Mesodermal cell (in vitro differentiated cells): ENCODE data around the gene FAHD2A.
A peak's percentile ranks its signal among the peaks of the same experiment; 100 is the strongest.
"Not testable (repeated sequence)": the region's sequence is repeated elsewhere in the genome, so short reads cannot be mapped to it uniquely, and the experiment has no call there.

Source experiments
- H3K27ac ChIP-seq: 2 replicates; pipeline ENCODE4 v1.7.0; 2013; ENCODE audit warnings: mild to moderate bottlenecking, low read depth, low read length, moderate library complexity; ENCODE audit not compliant: severe bottlenecking
- H3K36me3 ChIP-seq: 2 replicates; pipeline ENCODE4 v1.7.1; 2013; ENCODE audit warnings: mild to moderate bottlenecking, low read length, moderate library complexity; ENCODE audit not compliant: control insufficient read depth, insufficient read depth
- H3K4me1 ChIP-seq: one replicate; pipeline ENCODE4 v1.7.1; 2013; ENCODE audit warnings: mild to moderate bottlenecking, low read length; ENCODE audit not compliant: insufficient read depth, control insufficient read depth, poor library complexity, severe bottlenecking
- H3K4me3 ChIP-seq: 2 replicates; pipeline ENCODE4 v1.7.0; 2013; ENCODE audit warnings: low read length, control low read depth, mild to moderate bottlenecking; ENCODE audit not compliant: insufficient read depth, poor library complexity, severe bottlenecking; ENCODE audit errors: extremely low read depth
- H3K9me3 ChIP-seq: 2 replicates; pipeline ENCODE4 v1.7.1; 2013; ENCODE audit warnings: mild to moderate bottlenecking, low read length, moderate library complexity; ENCODE audit not compliant: control insufficient read depth
- WGBS, 2 experiments: methylation state at CpG; one replicate each; pipeline ENCODE4 v1.1.5; 2013; ENCODE audit warnings: missing lambda C conversion rate in 2 of 2; ENCODE audit not compliant: insufficient coverage in 2 of 2; 5-methylcytosine and 5-hydroxymethylcytosine counted together

Gene FAHD2A

DNA sequence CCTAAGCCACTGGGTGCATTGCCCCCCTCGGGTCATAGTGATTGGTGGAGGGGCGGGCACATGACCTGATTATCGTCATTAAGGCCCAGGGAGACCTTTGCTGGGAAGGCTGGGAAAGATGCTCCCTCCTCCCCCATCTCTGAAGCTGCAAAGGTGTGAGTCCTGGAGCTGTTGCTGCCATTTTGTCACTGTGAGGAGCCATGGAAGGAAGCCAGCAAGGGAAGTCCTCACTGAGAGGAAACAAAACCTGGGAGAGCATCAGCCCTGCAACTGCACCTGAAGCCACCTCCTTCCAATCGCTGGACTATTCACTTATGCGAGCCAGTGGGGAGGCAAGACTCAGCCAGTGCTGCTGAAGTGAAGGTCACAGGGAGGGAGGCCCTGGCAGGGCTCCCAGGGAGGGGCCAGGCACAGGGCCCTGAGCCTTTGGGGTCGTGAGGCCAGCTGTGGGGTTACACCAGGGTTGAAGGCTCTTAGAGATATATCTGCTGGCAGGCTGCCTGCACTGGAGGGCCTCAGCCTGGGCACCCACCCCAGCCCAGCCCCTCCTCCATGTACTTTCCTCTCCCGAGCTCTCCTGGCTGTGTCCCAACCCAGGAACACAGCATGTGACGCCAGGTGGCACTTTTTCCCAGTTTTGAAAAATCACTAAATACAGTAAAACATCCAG, 10.7 kb upstream of the FAHD2A start:
- H3K4me3 ChIP-seq = no peak overlapping the region
- no peak overlapping the region for H3K27ac ChIP-seq
- no peaks in the 10 kb centered on the region for H3K9me3 ChIP-seq
- 82 to 86% methylated on average over 4 to 6 of the region's 8 CpGs for WGBS, 2 experiments
- no peaks in the 10 kb centered on the region for H3K36me3 ChIP-seq
- H3K4me1 ChIP-seq = no peaks in the 10 kb centered on the region

DNA sequence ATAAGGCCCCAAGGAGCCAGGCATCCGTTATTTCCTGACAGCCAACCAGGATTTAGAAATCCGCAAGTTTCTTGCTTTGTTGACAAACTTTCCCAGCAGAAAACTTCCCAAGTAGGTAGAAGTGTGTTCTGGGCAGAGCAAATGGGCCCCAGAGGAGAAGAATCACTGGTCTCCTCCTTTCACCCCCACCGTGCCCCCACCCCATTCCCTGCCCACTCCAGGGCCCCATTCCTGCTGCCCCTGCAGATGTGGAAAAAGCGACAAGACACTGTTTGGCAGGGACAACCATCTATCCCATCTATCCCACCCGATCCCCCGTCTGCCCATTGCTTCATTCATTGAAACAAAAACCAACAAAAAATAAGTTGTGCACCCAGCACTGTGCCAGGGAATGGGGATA, 10.2 kb upstream of the FAHD2A start:
- WGBS, 2 experiments = 64 to 100% methylated on average over 1 to 3 of the region's 6 CpGs
- Histone ChIP-seq H3K36me3 (no peaks in the 10 kb centered on the region), H3K9me3 (no peaks in the 10 kb centered on the region), H3K4me1 (no peaks in the 10 kb centered on the region), H3K4me3 (no peak overlapping the region), H3K27ac (no peak overlapping the region)

DNA sequence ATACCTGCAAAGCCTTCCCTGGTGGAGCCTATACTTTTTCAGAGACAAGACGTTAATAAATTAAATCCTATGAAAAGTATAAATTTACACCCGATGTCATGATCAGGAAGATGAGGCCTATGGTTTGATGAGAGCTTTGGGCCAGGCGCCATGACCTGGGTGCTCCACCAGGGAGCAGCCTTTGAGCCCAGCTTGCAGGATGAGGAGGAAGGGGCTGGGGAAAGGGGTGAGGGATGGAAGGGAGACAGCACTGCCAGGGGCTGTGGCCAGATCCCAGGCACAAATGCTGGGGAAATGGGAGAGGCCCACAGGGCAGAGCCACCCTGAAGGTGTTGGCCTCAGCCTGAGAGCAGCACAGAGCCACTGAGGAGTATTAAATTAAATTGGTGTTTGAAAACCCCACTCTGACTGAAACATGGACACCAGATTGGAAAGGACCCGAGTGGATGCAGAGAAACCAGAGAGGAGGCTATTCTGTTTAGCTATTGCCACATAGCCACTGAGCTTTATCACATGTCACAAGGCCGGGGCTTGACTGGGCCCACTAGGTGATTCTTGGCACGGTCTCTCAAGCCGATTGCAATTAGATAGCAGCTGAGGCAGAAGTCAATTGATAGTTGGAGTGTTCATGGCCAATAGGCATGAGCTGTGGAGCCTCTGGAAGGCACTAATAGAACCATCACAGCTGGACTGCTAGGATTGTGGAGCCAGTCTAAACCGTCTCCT, 9.6 kb upstream of the FAHD2A start:
- Histone ChIP-seq H3K27ac (no peak overlapping the region), H3K4me1 (no peaks in the 10 kb centered on the region), H3K9me3 (no peaks in the 10 kb centered on the region), H3K4me3 (no peak overlapping the region), H3K36me3 (no peaks in the 10 kb centered on the region)
- 93 to 99% methylated on average over 6 to 8 of the region's 8 CpGs for WGBS, 2 experiments

DNA sequence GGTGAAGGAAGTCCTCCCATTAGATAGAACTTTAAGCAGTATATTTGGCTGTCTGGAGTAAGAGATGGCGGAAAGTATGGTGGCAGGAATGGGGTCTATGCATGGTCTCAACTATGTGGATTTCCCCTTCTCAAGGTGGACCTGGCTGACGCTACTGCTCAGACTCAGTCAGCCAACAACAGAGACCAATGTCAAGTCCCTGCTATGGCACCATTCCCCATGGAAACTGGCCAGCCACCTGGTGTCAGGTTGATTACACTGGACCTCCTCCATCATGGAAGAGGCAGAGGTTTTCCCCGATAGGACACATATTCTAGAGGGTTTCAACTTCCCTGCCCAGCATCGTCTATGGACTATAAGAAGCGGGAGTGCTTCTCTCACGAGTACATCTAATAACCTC, 8.6 kb upstream of the FAHD2A start:
- no peaks in the 10 kb centered on the region for H3K36me3 ChIP-seq
- H3K27ac ChIP-seq = no peak overlapping the region
- 83 to 100% methylated on average over 2 to 3 of the region's 6 CpGs for WGBS, 2 experiments
- H3K4me1 ChIP-seq = no peaks in the 10 kb centered on the region
- H3K9me3 ChIP-seq = no peaks in the 10 kb centered on the region
- no peak overlapping the region for H3K4me3 ChIP-seq

DNA sequence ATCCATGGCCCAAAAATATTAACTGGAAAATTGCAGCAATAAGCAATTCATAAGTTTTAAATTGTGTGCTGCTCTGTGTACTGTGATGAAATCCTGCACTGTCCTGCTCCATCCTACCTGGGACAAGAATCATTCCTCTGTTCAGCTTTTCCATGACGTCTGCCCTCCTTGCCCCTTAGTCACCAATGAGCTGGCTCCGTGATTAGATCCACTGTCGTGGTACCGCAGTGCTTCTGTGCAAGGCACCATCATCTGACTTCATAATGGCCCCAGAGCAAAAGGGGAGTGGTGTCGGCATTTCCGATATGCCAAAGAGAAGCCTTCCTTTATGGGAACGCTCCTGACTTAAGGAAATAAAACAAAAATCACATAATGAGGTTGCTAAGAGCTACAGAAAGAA, 3.4 kb upstream of the FAHD2A start:
- Histone ChIP-seq H3K9me3 (no peaks in the 10 kb centered on the region), H3K27ac (no peak overlapping the region), H3K36me3 (no peaks in the 10 kb centered on the region), H3K4me3 (no peak overlapping the region), H3K4me1 (peaks cover 4% of the 10 kb centered on the region)
- 84 to 92% methylated on average over 6 to 7 of the region's 7 CpGs for WGBS, 2 experiments

DNA sequence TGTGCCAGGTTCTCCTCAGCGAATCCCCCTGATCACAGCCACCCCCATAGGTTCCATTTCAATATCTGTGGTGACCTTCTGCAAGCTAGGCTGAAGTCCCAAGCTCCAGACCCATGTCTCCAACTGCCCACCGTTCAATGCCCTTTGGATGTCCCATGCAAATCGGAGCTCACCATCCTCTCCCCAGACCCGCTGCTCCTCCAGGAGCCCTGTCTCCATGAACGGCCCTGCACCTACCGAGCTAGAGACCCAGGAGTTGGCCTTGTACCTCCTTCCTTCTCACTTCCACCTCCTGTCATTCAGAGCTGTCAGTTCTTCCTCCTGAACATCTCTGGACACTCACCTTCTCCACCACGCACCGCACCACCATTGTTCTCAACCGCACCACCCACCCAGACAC, 1.0 kb upstream of the FAHD2A start:
- no peaks in the 10 kb centered on the region for H3K9me3 ChIP-seq
- H3K4me3 ChIP-seq = peak overlapping the region; percentile 89
- no peak overlapping the region for H3K27ac ChIP-seq
- H3K4me1 ChIP-seq = peaks cover 4% of the 10 kb centered on the region
- WGBS, 2 experiments = 81 to 82% methylated on average over 6 to 7 of the region's 9 CpGs
- H3K36me3 ChIP-seq = no peaks in the 10 kb centered on the region

DNA sequence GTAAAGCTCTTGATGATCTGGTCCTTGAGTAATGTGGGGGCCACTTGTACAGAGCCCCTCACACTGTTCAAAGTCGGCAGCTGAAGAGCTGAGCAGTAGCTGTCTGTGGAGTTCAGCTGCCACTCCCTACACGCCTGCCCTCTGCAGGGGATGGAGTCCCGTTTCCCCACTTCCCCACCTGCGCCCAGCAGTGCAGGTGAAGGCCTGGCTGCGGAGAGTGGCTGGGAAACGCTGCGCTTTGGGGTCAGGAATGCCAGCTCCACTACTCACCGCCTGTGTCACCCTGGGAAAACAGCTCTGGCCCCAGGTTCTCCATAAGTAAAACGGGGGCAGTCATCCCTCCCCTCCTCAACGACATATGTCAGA, 521 bp upstream of the FAHD2A start:
- peak overlapping the region; percentile 89 for H3K4me3 ChIP-seq
- peak overlapping the region; percentile 80 for H3K27ac ChIP-seq
- H3K4me1 ChIP-seq, H3K9me3 ChIP-seq, H3K36me3 ChIP-seq: not testable (repeated sequence)
- 2 to 5% methylated on average over 5 to 10 of the region's 10 CpGs for WGBS, 2 experiments

DNA sequence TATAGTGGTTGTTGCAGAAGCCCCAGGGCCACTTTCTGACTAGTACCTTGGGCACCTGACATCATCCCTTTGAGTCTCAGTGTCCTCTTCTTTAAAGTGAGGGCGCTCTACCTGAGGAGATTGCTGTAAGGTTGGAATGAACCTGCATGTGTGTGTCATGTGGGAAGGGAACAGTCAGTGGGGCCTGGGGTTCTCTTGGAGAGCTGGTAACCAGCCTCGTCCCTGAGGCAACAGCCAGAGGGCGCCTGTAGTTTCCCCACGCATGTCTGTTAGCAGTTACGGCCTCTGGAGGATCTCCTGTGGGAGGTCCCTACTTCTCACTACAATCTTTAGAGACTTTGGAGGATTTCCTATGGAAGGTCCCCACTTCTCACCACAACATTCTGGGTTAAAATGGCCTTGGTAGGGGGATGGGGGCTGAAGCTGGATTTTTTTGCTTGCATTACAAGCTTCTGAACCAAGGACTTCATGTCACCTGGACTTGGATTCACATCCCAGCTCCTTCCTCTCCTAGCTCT, 755 bp downstream of the FAHD2A start:
- not testable (repeated sequence) for H3K27ac ChIP-seq
- 20% methylated on average over 2 of the region's 5 CpGs; no CpG with 5 or more reads in 1 of the 2 experiments for WGBS, 2 experiments

DNA sequence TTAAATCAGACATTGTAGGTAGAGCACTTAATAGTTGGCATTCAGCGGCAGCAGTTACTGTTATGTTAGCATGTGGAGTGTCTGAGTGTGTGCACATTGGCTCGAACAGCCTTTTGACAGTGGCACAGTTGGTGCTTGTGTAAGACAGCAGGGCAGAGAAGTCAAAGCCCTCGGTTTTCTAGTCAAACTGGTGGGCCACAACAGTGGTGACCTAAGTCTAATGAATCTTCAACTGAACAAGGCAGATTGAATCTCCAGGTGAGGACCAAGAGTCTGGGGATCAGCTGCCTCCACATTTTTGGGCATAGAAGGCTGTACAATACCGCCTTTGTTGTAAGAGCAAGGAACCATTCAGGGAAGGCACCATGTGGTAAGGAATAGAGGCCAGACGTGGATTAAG, 1.3 kb downstream of the FAHD2A start:
- not testable (repeated sequence) for H3K4me1 ChIP-seq, H3K9me3 ChIP-seq, H3K27ac ChIP-seq
- Histone ChIP-seq H3K36me3 (peaks cover 10% of the 10 kb centered on the region), H3K4me3 (peak overlapping the region; percentile 89)
- 88 to 95% methylated on average over 4 of the region's 5 CpGs for WGBS, 2 experiments

More for the DNA sequence above, 755 bp downstream of the FAHD2A start:
- H3K4me1 ChIP-seq, H3K36me3 ChIP-seq, H3K9me3 ChIP-seq: not testable (repeated sequence)
- peak overlapping the region; percentile 89 for H3K4me3 ChIP-seq

DNA sequence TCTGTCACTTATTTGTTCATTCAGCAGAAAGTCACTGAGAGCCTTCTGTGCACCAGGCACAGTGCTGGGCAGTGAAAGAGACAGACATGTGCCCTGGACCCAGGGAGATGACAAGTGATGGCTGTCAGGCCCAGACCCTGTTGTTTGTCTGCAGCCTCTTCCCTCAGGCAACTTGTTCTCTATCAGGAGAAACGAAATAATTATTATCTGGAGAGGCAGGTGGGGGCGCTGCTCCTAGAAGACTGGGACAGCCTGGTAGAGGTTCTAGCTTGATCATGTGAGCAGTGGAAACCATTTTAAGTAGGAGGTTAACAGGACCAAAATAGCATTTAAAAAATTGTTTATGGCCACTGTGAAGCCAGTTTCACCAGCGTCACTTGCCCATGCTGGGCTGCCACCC, 2.2 kb downstream of the FAHD2A start:
- not testable (repeated sequence) for H3K4me1 ChIP-seq, H3K27ac ChIP-seq, H3K4me3 ChIP-seq, H3K9me3 ChIP-seq
- 90 to 93% methylated on average over 2 of the region's 3 CpGs for WGBS, 2 experiments
- H3K36me3 ChIP-seq = peaks cover 11% of the 10 kb centered on the region

DNA sequence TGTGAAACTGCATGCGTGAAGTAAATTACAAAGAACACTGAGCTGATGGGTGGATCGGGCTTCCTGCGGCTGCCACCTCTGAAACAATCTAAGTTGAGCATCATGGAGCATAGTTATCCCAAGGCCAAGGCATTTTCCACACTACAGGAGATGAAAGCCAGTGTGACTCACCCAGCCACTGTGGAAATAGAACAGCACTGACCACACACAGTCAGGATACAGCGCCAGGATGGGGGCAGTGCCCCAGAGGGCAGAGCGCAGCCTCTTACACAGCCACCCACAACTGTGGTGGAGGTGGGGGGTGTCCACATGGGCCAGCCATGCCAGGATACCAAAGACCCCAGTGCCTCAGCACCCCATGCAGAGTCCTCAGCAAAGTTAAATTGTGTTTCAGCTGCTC, 8.7 kb downstream of the FAHD2A start:
- 94 to 100% methylated on average over 2 of the region's 5 CpGs for WGBS, 2 experiments
- H3K4me3 ChIP-seq, H3K4me1 ChIP-seq, H3K27ac ChIP-seq, H3K9me3 ChIP-seq: not testable (repeated sequence)
- peaks cover 15% of the 10 kb centered on the region for H3K36me3 ChIP-seq
